ENCODE results near the gene GSTM2.

DNA sequence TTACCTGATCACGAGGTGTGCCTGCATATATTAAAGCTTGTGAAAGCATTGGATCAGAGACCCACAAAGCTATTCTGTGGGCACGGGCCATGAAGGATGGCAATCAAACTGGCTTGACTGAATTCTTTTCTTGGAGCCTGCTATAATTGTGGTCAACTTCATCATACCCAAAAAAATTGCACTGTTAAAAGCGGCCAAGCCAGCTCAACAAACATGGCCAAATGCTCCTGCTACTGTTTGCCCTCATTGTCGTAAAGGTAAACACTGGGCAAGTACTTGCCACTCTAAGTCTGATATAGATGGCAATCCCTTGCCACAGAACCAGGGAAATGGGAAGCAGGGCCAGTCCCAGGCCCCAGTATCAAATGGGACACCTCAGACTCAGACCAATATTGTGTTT is 37.6 kb downstream of the GSTM2 start:
- no peak for TF ChIP-seq ELK1 (IDR thresholded peaks at IDR 0.05; ENCODE audit: borderline replicate concordance, low read depth, low read length)
- TF ChIP-seq, protein P1, sequence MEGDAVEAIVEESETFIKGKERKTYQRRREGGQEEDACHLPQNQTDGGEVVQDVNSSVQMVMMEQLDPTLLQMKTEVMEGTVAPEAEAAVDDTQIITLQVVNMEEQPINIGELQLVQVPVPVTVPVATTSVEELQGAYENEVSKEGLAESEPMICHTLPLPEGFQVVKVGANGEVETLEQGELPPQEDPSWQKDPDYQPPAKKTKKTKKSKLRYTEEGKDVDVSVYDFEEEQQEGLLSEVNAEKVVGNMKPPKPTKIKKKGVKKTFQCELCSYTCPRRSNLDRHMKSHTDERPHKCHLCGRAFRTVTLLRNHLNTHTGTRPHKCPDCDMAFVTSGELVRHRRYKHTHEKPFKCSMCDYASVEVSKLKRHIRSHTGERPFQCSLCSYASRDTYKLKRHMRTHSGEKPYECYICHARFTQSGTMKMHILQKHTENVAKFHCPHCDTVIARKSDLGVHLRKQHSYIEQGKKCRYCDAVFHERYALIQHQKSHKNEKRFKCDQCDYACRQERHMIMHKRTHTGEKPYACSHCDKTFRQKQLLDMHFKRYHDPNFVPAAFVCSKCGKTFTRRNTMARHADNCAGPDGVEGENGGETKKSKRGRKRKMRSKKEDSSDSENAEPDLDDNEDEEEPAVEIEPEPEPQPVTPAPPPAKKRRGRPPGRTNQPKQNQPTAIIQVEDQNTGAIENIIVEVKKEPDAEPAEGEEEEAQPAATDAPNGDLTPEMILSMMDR (conservative IDR thresholded peaks at IDR 0.05; ENCODE audit: low read depth, low read length) = no peak
- no peak for TF ChIP-seq MXI1 (IDR thresholded peaks at IDR 0.05; ENCODE audit: borderline replicate concordance, low read depth, low read length)
- TF ChIP-seq POLR2A (IDR thresholded peaks at IDR 0.05; ENCODE audit: low read depth, low read length) = no peak
- TF ChIP-seq RAD21 (IDR thresholded peaks at IDR 0.05; ENCODE audit: low read length) = no peak
